DMS53 (cell line): ENCODE results near the gene PHACTR4.
"Not testable (repeated sequence)": the region's sequence is repeated elsewhere in the genome, so short reads cannot be mapped to it uniquely, and the experiment has no call there.

Experiments
- DNase-seq: peaks from one replicate; lab custom pipeline; 2025; lab: John Stamatoyannopoulos, UW

The PHACTR4 gene

DNA sequence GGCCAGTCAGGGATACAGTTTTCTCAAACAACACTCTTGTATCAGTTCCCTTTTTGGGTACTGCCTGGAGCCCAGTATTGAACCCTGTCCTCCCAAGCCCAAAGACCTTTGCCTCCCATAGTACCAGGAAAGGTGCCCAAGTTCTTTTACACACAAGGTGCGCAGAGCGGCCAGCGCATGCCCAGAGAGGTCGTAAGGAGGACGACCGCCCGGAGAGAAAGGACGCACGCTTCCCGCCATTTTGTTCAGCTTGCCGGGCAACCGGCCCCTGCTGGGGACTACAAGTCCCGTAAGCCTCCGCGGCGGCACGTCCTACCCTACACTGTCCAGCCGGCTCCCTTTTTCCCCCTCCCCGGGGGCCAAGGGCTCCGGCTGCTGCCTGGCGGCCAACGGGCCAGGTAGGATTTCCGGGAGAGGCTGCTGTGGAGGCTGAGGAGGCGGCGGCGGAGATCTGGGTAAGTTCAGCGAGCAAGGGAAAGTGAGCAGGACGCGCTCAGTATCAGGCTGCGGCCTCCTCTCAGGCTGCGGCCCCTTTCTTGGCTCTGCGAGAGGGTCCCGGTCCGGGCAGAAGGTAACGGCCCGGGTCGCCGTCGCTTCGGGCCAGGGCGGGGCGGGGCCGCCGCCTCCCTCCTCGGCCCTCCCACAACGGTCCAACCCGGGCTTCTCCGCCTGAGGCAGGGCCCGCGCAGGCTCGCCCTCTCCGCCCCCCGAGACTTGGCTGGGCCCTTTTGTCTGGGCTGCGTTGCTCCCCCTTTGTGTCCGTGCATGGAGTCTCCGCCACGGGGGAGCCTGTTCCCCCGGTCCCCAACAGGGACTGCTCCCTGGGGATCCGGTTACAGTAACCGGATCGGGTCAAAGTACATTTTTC, at the start of gene PHACTR4:
Gene PHACTR4, plus strand, starts transcription at position 370 of the 868 bp plus-strand sequence. CDS start 37,708 bp downstream, outside the sequence.
- peak; percentile 99 for DNase-seq

DNA sequence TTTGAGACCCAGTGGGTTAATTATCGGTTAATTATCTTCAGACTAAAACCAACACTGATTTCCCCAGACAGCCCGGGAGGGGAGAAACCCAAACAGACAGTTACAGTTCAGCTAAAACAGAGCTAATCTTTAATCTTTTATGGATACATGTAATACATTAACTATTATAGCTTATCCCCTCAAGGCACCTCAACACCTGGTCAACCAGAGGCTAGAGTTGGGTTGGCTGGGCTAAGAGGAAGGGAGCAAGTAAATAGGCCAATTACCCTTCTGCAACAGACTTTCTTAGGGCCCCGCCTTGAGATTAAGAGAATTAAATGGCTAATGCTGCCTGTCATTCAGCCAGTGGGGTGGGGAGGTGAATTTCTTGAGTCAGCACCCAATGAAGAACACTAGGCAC, 47.3 kb upstream of the PHACTR4 start:
- DNase-seq = no peak

DNA sequence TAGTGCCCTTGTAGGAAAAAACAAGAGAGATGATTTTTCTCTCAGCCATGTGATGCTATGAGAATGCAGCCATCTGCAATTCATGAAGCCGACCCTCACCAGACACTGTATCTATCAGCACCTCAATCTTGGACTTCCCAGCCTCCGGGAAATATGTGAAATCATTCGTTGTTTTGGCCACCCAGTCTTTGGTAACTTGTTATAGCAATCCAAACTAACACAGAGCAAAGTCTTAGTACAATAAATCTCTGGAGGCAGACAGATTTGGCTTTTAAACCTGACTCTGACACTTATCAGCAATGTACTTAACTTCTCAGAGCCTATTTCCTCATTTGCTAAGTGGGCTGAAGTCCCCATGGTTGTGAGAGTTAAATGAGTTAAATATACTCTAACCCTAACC, 45.8 kb upstream of the PHACTR4 start:
- no peak for DNase-seq

DNA sequence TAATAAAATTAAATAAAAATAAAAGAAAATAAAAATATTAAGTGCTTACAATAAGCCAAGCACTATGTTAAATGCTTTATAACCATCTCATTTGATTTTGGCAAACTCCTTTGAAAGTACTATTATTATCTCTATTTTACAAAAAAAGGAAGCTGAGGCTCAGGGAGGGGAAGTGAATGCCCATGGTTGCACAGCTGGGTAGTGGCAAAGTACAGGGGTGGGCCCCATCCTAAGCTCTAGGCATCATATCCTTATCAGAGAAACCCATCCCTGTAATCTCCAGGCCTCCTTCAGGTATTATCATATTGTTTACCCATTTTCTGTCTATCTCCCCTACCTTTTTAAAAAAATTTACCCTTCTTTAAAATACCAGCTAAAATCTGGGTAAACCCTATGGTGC, 43.0 kb upstream of the PHACTR4 start:
- no peak for DNase-seq

DNA sequence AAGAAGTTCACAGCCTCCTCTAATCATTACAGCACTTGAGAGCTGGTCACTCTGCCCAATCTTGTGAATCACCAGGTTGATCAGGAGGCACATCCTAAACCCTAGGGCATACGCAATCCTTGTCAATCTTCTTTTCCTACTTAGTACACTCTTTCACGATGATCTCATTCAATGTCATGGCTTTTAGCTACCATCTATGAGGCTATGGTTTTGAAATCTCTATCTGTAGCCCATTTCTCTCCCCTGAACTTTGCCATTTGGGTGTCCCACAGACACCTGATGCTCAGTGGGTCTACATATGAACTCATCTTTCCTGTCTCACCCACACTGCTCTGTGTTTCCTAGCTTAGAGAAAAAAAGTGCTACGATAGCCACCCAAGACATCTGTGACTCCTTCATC, 42.6 kb upstream of the PHACTR4 start:
- no peak for DNase-seq

DNA sequence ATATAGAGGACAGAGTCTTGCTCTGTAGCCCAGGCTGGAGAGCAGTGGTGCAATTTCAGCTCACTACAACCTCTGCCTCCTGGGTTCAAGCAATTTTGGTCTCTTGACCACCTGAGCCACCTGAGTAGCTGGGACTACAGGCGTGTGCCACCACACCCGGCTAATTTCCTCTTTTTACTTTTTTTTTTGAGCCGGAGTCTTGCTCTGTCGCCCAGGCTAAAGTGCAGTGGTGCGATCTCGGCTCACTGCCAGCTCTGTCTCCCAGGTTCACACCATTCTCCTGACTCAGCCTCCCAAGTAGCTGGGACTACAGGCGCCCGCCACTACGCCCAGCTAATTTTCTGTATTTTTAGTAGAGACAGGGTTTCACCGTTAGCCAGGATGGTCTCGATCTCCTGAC, 42.1 kb upstream of the PHACTR4 start:
- DNase-seq = not testable (repeated sequence)

DNA sequence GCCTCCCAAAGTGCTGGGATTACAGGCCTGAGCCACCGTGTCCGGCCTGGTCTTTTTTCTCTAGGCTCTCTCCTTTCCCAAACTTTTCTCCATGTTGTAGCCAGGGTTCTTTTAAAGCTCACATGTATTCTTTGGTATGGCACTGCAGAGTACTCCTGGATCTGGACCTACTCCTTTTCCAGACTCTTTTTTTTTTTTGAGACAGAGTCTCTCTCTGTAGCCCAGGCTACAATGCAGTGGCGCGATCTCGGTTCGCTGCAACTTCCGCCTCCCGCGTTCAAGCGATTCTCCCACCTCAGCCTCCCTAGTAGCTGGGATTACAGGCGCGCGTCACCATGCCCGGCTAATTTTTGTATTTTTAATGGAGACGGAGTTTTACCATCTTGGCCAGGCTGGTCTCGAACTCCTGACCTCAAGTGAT, 41.3 kb upstream of the PHACTR4 start:
- no peak for DNase-seq

DNA sequence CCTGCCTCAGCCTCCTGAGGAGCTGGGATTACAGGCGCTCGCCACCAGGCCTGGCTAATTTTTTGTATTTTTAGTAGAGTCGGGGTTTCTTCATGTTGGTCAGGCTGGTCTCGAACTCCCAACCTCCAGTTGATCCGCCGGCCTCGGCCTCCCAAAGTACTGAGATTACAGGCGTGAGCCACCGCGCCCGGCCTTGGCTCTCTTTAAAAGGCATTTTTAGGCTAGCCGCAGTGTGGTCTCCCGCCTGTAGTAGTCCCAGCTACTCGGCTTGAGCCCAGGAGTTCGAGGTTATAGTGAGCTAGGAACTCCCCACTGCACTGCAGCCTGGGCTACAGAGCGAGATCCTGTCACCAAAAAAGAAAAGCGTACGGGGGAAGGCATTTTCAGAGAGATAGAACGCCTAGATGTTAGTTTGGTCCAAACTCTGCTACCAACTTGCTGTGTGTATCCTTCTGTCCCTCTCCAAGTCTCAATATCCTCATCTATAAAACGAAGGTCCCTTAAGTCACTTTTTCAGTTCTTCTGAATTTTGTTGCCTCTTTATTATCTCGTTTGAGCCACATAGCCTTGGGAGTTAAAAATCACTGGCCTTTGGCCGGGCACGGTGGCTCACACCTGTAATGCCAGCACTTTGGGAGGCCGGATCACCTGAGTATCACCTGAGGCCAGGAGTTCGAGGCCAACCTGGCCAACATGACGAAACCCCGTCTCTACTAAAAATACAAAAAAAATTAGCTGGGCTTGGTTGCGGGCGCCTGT, 40.0 kb upstream of the PHACTR4 start:
- DNase-seq = peak; percentile 51

DNA sequence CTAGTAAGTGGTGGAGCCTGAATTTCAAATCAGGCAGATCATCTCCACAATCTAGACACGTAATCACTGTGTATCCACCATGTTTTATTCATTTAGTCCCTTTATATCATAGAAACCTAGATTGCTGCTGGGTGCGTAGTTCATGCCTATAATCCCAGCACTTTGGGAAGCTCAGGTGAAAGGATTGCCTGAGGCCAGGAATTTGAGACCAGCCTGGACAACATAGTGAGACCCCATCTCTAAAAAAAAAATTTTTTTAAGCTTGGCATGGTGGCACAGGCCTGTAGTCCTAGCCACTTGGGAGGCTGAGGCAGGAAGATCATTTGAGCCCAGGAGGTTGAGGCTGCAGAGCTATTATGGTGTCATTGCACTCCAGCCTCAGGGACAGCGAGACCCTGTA, 30.6 kb upstream of the PHACTR4 start:
- no peak for DNase-seq

DNA sequence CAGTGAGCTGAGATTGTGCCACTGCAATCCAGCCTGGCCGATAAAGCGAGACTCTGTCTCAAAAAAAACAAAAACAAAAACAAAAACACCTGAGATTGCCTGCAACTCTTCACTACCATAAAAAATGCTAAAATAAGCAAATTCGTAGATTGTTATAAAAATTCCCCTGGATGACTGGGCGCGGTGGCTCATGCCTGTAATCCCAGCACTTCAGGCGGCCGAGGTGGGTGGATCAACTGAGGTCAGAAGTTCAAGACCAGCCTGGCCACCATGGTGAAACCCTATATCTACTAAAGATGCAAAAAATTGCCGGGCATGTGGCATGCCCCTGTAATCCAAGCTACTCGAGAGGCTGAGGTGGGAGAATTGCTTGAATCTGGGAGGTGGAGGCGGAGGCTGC, 30.0 kb upstream of the PHACTR4 start:
- DNase-seq = no peak

DNA sequence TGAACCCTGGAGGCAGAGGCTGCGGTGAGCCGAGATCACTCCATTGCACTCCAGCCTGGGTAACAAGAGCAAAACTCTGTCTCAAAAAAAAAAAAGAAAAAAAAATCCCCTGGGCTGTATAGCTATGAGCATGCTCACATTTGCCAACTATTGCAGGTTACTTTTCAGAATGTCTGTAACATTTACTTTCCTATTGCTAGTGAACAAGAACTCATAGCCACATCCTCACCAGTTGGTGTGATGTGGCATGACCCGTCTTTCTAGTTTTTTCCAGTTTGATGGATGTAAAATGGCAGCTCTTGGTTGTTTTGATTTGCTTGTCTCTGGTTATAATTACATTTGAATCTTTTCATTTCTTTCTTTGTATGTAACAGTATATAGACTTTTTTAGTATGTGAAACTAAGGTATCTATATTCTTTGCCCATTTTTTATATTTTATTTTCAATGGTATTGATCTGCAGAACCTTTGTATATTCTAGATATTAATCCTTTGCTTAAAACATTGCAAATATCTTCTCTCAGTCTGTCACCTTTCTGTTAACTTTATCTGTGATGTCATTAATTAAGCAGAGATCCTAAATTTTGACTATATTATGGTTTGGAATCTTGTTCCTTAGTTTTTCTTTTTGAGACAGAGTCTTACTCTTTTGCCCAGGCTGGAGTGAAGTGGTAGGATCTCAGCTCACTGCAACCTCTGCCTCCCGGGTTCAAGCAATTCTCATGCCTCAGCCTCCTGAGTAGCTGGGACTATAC, 29.1 kb upstream of the PHACTR4 start:
- DNase-seq = peak; percentile 17

DNA sequence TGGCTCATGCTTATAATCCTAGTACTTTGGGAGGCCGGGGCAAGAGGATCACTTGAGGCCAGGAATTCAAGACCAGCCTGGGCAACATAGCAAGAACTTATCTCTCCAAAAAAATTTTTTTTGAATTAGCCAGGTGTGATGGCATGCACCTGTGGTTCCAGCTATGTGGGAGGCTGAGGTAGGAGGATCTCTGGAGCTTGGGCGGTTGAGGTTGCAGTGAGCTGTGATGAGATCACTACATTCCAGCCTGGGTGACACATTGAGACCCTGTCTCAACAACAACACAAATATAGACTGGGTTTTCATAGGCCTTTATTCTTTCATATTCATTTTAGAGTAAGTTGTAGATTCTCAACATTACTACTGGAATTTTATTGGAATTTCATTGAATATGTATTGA, 27.9 kb upstream of the PHACTR4 start:
- no peak for DNase-seq

DNA sequence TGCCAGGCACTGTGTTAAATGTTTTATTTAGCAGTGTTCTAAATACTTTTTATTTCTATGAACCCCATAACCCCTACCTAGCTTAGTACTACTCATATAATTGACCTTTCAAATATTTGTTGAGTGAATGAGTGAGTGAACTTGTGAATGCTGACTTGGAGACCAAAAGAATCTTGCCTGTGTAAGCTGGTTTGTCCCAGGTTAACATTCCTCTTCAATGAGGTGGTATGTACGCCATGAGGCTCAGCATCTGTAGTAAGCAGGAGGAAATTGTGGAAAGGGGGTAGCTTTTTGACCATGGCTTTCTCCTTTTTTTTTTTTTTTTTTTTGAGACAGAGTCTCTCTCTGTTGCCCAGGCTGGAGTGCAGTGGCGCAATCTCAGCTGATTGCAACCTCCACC, 26.1 kb upstream of the PHACTR4 start:
- peak; percentile 16 for DNase-seq

DNA sequence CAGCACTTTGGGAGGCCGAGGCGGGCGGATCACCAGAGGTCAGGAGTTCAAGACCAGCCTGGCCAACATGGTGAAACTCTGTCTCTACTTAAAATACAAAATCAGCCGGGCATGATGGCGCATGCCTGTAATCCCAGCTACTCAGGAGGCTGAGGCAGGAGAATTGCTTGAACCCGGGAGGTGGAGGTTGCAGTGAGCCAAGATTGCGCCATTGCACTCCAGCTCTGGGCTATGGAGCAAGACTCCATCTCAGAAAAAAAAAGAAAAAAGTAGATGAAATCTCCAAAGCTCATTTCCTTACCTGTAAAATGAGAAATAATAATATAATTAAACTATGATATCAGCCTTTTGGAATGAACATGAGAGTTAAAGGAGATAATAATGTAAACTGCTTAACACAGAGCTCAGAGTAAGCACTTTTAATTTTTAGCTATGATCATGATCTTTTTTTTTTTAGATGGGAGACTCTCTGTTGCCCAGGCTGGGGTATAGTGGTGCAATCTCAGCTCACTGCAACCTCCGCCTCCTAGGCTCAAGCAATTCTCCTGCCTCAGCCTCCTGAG, 16.2 kb upstream of the PHACTR4 start:
- DNase-seq = not testable (repeated sequence)

DNA sequence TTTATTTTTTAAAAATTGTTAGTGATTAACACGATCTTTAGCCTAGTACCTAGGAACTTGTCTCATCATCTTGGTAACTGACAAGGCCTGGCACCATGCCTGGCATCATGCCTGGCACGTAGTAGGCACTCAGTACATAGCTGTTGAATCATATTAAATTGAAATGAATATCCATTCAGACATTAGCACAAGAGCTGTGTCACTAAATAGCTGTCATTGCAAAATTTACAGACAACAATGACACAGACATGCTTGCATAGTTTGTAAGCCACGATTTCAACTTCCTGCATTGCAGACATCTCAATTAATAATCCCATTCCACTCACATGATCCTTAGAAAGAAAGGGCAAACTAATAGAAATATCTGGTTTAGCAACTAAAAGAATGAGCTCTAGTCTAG, 15.4 kb upstream of the PHACTR4 start:
- no peak for DNase-seq

DNA sequence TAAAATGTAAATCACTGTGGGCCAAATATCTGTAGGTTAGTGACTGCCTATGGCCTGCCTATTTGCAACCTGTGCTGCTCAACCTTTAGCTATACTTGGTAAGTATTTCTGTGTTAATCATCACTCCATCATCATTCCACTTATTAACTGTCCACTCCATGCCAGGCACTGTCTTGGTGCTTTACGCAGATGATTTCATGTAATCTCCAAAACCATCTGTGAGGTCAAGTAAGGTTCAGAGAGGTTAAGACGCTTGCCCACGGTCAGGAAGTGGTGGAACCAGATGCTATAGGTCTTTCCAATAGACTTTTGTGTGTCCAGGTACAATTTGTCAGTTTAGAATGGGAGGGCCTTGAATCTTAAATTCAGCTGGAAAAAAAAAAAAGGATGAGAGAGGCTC, 10.8 kb upstream of the PHACTR4 start:
- DNase-seq = no peak

DNA sequence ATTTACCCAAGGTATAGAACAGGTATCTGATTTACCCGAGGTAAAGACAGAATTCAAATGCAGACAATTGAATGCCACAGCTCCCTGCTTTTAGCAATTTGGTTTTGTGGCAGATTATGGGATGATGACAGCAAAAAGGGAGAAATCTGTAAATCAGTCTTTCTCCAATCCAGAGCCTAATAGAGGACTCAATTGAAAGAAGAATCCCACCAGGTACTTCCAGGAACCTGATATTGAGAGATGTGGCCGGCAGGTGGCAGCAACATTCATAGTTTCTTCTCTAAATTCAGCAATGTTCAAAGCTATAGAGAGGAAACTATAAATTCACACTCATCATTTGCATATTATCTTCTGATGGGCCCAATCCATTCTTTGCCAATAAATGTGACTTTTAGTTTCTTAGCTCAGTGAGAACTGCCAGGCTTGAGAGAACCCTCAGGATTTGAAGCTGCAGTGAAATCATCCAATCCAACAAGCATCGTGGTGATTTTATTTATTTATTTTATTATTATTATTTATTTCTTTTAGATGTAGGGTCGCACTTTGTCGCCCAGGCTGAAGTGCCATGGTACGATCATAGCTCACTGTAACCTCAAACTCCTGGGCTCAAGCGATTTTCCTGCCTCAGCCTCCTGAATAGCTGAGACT, 9.8 kb upstream of the PHACTR4 start:
- DNase-seq = peak; percentile 84

DNA sequence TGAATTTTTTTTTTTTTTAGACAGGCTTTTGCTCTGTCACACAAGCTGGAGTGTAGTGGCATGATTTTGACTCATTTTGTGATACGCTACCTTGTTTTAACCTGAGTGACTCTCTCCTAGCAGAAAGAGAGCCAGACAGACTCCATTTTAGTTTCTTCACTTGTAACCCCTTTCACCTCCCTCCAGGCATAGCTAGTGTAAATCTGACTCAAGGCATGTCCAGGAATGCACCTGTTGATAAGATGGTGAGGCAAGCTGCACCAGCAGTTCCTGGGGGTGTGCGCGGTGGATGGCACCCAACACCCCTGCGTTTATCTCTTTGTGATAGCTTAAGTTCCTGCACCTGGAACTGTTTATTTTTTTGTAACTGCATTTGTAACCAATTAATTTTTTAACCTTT, 4.7 kb upstream of the PHACTR4 start:
- no peak for DNase-seq

DNA sequence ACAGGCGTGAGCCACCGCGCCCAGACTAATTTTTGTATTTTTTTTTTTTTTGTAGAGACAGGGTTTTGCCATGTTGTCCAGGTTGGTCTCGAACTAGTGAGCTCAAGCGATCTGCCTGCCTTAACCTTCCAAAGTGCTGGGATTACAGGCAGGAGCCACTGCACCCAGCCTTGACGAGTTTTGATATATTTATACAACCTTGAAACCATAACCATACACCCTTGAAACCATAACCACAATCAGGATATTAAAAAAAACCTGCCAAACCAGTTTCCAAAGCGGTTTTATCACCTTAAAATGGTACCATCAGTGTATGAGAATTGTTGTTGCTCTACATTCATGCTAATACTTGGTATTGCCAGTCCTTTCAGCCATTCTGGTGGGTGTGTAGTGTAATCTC, 3.7 kb upstream of the PHACTR4 start:
- DNase-seq = peak; percentile 95

DNA sequence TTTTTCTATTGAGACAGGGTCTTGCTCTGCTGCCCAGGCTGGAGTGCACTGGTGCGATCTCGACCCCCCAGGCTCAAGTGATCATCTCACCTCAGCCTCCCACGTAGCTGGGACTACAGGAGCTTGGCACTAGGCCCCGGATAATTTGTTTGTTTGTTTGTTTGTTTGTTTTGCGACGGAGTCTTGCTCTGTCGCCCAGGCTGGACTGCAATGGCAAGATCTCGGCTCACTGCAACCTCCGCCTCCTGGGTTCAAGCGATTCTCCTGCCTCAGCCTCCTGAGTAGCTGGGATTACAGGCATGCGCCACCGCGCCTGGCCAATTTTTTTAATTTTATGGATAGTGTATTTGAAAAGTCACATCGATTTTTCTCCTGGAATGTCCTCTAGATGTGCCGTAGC, 932 bp upstream of the PHACTR4 start:
- DNase-seq = not testable (repeated sequence)

DNA sequence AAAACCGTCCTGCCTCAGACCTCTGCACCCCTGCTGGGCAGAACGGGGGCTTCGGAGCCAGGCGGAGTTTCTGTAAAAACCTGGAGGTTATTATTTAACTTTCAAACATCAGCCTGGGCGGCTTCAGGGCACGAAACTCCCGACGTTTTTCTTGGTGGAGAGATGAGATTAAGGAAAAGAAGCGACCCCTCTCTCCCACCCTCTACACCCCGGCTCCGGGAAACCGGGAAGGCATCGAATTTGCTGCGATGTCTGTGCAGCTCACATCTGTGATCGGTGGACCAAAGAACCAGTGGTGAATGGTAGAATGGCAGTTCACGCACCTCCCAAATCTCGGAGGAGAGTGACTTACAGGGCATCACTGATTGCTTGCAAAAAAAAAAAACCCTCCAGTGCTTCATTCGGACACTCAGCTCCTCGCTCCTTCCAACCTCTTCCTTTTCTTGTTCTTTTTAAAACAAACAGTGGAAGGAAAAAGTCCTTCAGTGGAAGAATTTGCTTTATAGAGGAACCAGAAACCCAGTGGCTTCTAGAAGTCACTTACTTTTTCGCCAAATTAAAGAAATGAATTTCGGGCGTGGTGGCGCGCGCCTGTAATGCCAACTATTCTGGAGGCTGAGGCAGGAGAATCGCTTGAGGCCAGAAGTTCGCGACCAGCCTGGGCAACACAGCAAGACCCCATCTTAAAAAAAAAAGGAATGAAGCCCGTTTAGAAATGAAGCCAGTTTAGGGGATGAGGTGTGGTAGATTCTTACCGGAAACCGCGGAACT, 884 bp downstream of the PHACTR4 start:
- peak; percentile 62 for DNase-seq
